ENCODE measurements around the gene MCAM.

The MCAM gene

DNA sequence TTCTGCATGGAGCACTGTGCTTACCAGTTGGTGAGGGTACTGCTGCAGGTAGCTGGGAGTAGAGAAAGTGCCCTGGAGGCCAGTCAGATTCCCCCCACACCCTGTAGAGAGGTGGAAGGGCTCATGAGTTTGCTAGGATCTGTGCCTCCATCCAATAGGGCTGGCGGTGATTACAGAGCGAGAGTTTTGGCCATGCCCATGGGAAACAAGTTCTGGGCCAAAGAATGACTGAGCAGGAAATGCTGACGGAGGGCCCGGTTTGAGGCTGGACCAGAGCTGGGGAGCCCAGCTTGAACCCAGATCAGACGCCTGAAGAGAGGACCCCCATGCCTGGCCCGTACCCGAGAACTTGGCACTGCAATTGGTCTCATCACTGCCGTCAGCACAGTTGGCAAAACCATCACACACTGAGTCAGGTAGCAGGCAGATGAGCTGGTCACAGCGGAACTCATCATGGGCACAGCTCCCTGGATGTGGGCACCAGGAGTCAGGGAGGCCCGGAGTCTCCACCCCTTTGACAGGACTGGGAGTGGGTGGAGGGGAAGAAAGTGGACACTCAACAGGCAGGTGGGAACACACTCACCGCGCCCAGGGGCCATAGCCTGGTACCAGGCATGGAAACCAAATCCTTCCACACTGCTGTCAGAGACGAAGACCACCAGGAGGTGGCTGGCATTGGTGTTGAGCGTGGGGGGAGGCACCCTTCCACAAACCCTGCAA is 27.5 kb upstream of the MCAM start:
- DNase-seq = peak; percentile 20

DNA sequence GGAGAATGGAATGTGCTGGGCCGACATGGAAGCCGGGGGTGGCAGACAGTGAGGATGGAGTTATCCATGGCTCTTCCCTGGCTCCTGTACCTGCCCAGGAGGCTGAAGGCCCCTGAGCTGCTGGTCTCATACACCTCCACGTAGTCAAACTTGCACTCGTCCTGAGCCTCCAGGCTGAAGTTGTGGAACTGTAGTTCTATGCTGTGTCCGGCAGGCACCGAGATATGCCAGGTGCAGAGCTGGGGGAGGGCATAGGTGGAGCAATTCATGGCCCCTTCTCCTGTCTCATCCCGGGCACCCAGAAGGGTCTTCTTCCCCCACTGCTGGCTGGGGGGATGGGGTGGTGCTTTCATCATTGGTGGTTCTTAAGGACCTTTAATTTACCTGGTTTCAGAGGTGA is 26.8 kb upstream of the MCAM start:
- peak; percentile 15 for DNase-seq

DNA sequence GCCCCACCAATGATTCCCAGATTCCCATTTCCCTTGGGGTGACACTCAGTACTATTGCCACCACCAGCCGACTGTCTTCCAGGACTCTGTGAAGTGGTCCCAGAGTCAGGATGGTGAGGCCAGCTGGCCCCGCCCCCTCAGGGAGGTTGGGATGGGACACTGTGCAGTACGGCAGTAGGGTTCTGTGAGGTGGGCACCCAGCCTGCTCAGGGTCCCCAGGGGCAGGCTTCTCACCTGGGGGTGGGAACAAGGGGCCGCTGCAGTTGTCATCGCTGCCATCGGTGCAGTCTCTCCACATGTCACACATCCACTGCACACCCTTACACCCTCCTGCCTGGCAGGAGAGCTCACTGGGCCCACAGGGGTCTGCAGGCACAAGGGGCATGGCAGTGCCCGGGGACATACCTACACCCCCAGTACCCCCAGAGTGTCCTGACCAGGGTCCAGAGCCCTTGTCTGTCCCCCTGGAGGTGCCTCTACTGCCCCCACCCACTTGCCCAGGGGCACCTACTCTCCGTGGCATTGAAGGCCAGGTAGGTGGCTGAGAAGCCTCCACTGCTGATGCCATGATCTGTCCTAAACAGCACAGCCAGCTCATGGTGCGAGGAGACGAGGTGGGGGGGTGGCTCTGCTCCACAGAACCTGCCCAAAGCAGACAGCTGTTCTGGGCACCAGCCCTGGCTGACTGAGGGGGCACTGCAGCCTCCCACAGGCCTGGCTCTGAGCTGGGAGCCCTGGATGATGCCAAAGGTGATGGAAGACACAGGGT is 25.6 kb upstream of the MCAM start:
- peak; percentile 27 for DNase-seq

DNA sequence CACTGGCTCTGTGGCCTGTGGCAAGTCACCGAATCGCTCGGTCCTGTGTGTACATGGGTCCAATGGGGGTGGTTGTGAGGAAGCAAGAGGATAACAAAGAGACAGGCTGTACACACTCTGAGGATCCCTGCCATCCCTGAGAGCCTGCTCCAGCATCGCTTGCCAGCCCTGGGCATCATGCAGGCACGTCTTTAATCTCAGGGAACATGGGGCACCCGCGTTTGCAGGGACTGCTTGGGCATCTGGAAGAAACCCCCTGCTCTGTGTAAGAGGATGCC is 25.0 kb upstream of the MCAM start:
- DNase-seq = peak; percentile 16

DNA sequence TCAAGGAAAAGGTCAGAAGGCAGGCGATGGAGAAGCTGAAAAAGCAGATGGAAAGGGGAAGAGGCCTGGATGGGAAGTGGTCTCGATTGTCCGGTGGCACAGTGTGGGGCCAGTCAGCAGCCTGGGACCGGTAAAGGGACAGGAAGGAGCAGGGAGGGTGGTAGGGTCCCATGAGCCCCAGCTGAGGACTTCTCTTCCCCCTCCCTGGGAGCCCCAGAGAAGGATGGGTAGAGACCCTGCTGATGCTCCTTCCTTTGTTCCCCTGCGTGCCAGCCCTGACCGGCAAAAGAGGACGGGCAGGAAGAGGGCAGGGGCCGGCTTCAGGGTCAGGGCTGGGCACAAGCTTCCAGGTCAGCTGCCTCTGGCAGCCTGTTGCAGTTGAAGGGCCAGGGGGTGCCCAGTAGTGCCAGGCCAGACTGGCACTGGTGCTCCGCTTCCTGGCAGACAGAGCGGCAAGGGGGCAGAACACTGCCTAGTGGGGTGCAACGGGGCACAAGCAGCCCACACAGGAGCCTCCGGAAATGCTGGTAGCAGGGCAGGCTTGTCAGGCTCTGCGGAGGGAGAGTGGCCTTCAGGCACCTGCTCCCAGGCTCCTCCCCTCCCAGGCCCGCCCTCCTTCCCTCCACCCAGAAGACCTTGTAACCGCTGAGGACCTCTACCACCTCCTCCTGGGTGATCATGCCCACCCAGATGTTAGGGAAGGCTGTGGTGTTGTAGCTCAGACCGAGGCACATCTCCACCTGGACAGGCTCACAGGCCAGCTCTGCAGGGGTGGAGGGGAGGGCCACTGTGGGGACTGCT is 24.5 kb upstream of the MCAM start:
- peak; percentile 35 for DNase-seq

DNA sequence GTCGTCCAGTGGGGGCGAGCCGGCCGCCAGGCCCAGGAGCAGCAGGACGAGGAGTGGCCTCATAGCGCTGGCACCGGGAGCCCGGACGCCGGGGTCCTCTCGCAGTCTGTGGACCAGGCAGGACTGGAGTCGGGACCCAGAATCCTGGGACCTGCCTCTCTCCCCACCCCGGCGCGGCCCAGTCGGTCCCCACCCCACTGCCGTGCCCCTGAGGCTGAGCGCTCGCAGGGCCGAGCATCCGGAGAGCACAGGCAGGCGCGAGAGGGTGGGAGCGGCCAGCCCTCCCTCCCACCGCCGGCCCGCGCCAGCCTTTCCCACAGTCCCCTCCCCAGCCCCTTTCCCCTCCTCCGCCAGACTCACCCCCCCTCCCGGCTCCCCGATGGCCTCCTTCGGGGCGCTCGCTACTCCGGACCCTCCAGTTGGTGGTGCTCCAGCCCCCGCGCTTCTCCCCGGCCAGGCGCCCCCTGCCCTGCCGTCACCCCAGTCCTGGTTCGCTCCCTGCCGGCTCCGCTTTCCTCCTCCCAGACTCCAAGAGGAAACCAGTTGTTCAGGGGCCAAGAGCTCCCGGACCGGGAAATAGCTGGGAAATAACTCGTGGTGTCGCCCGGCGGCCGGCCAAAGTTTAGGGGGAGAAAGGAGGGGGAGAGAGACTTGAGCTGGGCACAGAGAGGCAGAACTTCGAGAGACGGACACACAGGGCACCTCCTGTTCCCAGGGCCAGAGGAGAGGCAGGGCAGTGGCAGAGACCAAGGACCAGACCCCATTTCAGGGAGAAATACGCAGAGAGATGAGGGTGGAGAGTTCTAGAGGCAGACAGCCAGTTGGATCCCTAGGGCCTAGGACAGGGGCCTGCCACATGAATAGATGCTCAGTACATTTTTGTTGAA is 23.6 kb upstream of the MCAM start, which contains the start of gene C1QTNF5:
Gene C1QTNF5, minus strand, starts transcription at position 549 of the 887 bp plus-strand sequence. Its CDS starts 486 bp downstream, at position 63.
- DNase-seq = peak; percentile 95

DNA sequence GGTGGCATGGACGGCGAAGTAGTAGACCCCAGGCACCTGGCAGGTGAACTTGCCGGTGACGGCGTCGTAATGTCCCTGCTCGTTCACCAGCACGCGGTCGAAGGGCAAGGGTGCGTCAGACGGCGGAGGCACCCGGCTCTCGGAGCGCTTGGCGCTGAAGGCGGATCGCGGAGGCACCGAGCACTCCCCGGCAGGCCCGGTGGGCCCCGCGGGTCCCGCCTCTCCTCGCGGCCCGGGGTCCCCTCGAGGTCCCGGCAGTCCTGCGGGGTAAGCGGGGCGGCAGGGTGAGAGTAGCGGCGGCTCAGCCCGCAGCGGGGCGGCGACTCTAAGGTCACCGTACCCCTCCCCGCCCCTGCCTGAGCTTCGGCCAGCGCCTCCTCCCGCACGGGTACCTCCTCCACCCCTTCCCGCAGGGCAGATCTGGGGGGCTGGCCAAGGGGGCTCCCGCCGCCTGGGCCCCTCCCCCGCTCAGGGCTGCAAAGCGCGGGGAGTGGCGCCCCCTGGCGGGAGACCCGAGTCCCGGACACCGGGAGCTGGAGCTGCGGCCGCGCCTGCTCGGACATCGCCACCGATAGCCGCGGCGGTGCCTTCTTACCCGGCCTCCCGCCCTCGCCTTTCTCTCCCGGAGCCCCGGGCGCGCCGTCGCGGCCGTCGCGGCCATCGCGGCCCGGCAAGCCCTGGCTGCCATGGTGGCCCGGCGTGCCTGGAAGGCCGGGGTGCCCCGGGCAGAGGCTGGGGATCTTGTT is 22.8 kb upstream of the MCAM start:
- peak; percentile 84 for DNase-seq

DNA sequence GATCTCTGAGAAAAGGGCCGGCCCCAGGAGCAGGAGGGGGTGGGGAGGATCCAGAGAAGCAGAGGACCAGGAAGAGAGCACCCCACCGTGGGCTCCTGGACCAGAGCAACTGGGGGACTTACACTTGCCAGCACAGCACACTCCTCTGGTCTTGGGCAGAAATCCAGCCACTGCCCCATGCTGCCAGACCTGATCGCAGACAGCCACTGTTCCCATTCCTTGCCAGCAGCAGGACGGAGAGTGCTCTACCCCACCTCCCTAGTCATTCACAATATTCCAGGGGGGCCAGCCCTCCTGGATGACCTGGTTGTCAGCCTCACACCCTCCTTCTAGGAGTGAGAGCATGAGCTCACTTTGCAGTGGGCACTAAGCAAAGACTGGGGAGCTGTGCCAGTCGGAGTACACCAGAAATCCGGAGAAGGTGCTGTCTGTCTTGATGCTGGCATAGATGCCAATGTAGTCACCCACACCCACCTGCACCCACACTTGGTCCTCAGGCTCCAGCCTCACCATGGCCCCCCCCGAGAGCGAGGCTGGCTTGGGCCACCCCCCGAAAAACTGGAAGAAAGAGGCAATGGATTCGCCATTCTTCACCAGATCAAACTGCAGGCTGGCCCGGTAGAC is 22.1 kb upstream of the MCAM start:
- DNase-seq = peak; percentile 41

DNA sequence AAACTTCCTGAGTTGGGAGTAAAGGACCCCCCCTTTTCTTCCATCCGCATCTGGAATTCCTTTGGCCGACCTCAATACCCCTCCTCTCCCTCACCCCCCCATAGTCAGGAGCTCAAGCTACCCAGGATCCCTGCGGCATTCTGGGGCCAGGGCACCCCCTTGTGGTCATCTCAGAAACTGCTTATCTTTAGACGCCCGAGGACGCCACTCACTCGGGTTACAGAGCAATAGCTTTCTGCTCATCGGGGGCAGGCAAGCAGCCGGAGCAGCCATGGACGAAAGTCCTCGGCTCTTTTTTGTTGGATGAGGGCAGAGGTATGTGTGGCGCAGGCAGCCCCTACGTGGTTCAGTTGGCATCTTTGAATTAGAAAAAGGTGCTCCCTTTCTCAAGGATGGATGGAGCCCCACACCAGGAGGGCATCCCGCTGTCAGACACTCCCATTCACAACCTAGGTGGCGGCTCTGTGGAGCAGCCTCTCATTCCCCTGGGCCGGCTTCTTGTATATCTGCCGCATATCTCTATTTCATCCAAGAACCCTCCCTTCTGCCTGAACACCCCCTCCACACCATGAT is 21.5 kb upstream of the MCAM start:
- DNase-seq = peak; percentile 88

DNA sequence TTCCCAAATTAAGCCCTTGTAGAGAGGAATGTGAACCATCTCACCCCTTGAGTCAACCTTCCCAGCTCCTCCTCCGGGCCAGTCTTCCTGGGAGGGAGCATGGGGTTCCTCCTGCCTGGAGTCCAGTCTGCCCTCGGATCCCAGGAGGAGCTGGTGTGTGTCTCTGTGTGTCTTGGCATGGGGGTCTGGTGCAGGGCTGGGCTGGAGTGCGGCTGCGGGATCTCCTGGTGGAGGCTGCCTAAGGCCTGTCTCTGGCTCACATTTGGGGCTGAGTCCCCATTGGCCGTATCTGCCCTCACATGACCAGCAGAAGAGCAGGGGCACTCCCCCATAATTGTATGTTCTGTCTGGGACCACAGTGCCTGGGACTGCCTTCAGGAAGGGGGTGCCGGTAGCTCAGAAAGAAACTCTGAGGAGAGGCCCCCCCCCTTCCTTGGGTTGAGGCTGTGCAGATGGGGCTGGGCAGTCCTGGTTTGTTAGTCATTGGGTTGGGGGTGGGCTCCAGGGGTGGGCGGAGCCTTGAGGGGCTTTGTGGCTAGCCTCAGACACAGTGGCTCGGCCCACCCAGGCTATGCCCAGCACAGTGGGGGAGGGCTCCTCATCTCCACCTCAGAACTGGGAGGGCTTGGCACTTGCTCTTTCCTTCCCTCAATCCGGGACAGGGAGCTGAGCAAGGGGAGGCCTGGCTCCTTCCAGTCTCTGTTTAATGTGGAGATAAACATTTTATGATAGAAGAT is 20.8 kb upstream of the MCAM start:
- DNase-seq = peak; percentile 84

DNA sequence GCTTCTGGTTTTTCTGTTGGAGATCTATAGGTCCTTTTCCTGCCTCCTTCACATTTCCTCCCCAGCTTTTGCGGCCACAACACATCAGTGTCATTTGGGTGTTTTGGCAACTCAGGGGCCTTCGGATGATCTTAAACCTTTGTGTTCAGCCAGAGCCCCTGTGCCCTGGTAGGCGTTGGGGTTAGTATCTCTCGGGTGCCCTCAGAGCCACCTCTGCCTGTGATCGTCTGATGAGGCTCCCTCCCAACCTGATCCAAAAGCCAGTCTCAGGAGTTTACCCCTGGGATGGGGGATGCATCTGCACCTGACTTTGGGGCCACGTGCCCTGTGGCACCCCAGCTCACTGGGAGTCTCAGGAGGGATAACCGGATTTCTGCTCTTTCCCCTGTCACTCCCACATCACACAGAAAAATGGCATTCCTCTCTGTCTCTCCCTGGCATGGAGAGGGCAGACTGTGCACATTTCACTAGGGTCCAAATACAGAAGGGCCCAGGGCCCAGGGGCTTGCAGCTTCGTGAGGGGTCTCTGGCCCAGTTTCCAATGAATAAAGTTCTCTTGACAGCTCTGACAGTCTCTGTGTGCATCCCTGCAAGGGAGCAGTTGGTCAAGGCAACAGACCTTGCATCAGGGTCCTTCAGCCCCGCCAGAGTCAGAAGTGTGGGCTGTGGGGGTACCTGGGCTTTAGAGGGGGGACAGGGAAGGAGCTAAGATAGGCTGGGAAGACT is 20.0 kb upstream of the MCAM start:
- DNase-seq = no peak

DNA sequence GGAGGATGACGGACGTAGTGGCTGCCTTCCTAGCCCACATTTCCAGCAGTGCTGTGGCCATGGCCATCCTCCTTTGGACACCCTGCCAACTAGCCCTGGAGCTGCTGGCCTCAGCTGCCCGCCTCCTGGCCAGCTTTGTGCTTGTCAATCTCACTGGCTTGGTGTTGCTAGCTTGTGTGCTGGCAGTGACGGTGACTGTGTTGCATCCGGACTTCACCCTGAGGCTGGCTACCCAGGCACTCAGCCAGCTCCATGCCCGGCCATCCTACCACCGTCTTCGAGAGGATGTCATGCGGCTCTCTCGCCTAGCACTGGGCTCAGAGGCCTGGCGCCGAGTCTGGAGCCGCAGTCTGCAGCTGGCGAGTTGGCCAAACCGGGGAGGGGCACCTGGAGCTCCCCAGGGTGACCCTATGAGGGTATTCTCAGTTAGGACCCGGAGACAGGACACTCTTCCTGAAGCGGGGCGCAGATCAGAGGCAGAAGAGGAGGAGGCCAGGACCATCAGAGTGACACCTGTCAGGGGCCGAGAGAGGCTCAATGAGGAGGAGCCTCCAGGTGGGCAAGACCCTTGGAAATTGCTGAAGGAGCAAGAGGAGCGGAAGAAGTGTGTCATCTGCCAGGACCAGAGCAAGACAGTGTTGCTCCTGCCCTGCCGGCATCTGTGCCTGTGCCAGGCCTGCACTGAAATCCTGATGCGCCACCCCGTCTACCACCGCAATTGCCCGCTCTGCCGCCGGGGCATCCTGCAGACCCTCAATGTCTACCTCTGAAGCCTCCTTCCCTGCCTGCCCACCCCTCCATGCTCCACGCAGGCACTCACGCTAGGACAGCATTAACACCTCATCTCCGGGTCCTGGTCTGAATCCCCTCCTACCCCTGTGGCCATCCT is 19.0 kb upstream of the MCAM start:
- peak; percentile 27 for DNase-seq

DNA sequence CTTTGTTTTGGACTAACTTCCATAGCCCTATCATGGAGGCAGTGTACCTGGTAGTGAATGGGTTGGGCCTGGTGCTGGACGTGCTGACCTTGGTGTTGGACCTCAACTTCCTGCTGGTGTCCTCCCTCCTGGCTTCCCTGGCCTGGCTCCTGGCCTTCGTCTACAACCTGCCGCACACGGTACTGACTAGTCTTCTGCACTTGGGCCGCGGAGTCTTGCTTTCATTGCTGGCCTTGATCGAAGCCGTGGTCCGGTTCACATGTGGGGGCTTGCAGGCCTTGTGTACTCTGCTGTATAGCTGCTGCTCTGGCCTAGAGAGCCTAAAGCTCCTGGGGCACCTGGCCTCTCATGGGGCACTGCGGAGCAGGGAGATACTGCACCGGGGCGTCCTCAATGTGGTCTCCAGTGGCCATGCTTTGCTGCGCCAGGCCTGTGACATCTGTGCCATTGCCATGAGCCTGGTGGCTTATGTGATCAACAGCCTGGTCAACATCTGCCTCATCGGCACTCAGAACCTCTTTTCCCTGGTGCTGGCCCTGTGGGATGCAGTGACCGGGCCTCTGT is 18.2 kb upstream of the MCAM start:
- peak; percentile 16 for DNase-seq

DNA sequence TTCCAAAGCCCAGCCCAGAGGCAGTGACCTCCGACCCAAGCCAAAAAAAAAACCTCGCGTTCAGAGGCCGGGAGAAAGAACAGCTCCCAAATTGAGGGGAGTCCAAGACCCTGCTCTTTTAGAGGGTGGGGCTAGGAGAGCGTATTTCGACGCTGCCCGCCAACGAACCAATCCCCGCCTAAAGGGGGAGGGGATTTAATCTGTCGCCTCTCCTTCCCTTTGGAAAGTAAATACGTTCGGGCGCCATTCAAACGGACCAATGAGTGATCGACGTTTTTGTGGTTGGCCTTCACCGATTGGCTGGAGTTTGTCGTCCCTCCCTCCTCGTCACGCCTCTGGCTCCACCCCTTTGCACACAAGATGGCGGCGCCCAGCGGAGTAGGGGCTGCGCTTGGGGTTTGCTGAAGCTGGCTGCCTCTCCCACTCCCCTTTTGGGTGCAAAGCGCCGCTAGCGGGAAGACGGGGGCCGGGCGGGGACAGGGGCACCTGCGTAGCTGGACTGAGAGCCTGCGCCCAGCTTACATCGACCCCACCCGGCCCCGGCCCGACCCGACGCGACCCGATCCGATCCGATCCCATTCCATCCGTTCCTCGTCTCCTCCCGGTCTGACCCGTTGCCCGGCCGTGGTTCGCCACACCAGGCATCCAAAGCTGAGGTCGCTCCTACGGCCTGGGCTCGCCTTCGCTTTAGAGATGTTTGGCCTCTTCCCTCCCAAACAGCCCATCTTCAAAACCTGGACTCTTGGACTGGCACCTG is 17.4 kb upstream of the MCAM start, which contains the start of gene RNF26:
Gene RNF26, plus strand, starts transcription at position 354 of the 757 bp plus-strand sequence. CDS start 596 bp downstream, outside the sequence.
- peak; percentile 97 for DNase-seq

DNA sequence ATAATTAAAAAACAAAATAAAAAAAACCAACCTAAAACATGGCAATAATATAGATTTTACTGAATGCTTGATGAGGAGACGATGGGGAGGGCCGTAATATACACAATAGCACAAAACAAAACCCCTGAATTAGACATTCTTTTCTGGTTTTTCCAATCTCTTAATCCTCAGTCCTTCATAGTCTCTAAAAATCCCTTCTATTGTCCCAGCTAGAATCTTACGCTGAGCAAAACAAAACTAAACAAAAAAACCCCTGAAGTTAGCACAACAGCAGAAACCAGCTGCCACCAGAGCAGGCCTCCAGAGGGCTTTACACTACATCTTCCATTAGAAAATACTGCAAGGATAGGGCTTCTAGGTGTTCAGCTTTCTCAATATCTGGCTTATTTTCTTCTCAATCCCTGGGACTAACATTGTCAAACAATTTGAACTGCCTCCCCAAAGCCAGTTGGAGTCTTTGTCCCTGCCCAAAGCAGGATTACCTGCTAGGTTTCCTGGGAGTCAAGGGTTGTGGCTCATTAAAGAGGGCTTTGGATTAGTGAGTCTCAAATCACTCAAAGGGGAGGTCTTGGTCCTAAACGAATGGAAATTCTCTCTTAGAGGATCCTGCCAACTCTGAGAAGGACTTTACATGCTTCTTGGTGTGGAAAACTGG is 15.3 kb upstream of the MCAM start:
- no peak for DNase-seq

DNA sequence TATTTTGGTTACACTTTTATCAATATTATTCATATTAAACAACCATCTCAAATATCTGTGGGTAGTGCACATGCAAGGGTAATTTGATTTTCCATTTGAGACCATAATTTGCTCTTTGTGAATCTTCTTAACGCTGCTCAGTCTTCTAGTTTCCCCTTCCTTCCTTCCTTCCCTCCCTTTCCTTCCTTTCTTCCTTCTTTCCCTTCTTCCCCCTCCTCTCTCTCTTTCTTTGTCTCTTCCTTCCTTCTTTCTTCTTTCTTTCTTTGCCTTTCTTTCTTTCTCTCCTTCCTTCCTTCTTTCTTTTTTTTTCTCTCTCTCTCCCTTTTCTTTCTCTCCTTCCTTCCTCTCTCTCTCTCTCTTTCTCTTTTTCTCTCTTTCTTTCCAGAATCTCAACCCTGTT is 13.3 kb upstream of the MCAM start:
- no peak for DNase-seq

DNA sequence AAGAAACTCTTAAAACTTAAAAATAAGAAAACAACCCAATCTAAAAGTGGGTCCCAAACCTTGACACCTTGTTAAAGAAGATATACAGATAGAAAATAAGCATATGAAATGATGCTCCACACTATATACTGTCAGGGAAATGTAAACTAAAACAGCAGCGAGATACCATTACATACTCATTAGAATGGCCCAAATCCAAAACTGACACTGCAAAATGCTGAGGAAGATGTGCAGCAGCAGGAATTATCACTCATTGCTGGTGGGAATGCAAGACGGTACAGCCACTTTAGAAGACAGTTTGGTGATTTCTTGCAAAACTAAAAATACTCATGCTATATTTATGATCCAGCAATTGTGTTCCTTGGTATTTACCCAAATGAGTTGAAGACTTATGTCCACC is 12.4 kb upstream of the MCAM start:
- no peak for DNase-seq

All from right hindlimb (tissue), 1 donor.